NB4 (cell line): ENCODE results near the gene VIPR2.

Experiments
- DNase-seq: peaks from one replicate; pipeline ENCODE4 v3.0.0; 2010; ENCODE audit warnings: low read depth
- H3K4me3 ChIP-seq: one replicate; pipeline ENCODE4 v1.5.1; 2011; ENCODE audit warnings: mild to moderate bottlenecking, low read depth, low read length, moderate library complexity
- MAX ChIP-seq: IDR thresholded peaks from 2 replicates; pipeline ENCODE4 v1.6.1; 2011; ENCODE audit warnings: low read depth, low read length
- MYC ChIP-seq: IDR thresholded peaks from 2 replicates; pipeline ENCODE4 v1.6.1; 2011; ENCODE audit warnings: low read depth, low read length
- POLR2A ChIP-seq: IDR thresholded peaks from 2 replicates; pipeline ENCODE4 v1.6.1; 2011; ENCODE audit warnings: mild to moderate bottlenecking; ENCODE audit not compliant: insufficient read length; ENCODE audit errors: extremely low read depth
- TF ChIP-seq, protein P1 (sequence below): IDR thresholded peaks from one replicate; pipeline ENCODE4 v1.5.1; 2012; ENCODE audit warnings: low read depth, low read length

VIPR2 gene

DNA sequence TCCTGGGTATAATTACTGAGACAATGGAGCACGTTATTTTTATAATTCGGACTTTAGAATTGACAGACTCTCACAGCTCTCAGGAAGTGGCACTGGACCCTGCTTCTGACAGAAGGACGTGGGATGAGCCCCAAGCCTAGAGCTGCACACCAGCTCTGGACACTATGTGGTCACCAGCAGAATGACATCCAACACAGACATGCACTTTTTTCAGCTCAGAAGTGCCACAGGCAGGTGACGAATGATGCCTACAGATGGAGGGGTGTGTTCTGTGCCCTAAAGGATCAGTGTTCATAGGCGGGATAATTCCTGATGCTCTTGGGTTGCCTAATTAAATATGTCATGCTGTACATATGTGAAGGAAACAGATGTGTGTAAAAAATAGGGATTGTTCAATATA, 87.9 kb downstream of the VIPR2 start:
- no peak for DNase-seq
- H3K4me3 ChIP-seq = no peak overlapping the region
- no peak for TF ChIP-seq POLR2A
- no peak for TF ChIP-seq MAX
- TF ChIP-seq MYC = no peak
- TF ChIP-seq, protein P1, sequence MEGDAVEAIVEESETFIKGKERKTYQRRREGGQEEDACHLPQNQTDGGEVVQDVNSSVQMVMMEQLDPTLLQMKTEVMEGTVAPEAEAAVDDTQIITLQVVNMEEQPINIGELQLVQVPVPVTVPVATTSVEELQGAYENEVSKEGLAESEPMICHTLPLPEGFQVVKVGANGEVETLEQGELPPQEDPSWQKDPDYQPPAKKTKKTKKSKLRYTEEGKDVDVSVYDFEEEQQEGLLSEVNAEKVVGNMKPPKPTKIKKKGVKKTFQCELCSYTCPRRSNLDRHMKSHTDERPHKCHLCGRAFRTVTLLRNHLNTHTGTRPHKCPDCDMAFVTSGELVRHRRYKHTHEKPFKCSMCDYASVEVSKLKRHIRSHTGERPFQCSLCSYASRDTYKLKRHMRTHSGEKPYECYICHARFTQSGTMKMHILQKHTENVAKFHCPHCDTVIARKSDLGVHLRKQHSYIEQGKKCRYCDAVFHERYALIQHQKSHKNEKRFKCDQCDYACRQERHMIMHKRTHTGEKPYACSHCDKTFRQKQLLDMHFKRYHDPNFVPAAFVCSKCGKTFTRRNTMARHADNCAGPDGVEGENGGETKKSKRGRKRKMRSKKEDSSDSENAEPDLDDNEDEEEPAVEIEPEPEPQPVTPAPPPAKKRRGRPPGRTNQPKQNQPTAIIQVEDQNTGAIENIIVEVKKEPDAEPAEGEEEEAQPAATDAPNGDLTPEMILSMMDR = no peak

DNA sequence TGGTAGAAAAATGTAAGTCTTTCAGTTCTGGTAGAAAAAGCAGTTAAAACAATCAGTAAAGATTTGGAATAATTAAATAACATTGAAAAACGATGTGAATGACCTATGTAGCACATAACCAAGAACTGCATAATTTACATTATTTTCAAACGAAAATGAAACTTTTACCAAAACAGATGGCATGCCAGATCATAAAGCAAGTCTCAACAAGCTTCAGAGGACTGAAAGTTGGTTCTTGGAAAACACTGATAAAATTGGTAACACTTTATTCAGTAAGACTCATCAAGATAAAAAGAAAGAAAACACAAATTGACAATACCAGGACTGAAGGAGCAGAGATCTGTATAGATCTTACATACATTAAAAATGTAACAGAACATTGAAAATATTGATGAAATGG, 92.8 kb downstream of the VIPR2 start:
- H3K4me3 ChIP-seq = no peak overlapping the region
- no peak for DNase-seq
- no peak for TF ChIP-seq MYC
- TF ChIP-seq, protein P1 = no peak
- TF ChIP-seq MAX = no peak
- no peak for TF ChIP-seq POLR2A

- TF ChIP-seq MYC (no peak), MAX (no peak), POLR2A (no peak)
- TF ChIP-seq, protein P1 = no peak
- H3K4me3 ChIP-seq = no peak overlapping the region
- no peak for DNase-seq
Measured at GRCh38 chr7:159050704-159051103, 94.0 kb downstream of the VIPR2 start.

DNA sequence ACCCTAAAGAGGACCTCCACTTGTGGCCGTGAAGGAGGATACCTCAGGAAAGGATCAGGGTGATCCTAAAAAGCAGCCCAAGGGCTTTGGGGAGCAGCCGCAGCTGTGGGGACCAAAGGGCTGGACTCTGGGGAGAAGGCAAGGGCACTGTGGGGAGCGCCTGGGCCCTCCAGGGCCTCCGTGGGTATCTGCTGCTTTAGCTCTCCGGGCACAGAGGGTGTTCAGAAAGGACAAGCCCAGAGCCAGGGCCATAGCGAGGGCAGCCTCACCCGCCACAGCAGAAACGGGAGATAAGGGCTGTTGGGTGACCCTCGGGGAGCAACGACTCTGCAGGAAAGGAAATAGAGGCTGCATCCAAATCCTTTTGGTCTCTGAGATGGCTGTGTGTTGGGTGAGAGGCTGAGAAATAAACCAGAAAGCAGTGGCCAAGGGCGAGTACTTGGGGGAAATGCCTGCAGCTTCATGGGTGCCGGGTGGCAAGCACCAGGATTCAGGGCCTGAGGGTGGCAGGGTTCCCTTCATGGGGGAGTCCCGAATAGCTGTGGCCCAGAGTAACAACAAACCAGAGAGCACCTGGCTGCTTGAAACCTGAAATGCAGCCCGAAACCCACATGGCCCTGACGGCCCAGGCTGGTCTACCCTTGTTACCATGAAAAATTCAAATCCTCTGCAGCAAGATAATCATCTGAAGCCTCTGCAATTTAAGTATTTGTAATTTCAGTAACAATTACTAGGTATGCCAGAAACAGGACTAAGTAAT, 95.2 kb downstream of the VIPR2 start:
- TF ChIP-seq, protein P1 = no peak
- TF ChIP-seq MYC = no peak
- TF ChIP-seq POLR2A = no peak
- no peak for TF ChIP-seq MAX
- H3K4me3 ChIP-seq = no peak overlapping the region
- no peak for DNase-seq

- H3K4me3 ChIP-seq = no peak overlapping the region
- TF ChIP-seq, protein P1 = no peak
- TF ChIP-seq POLR2A (no peak), MYC (no peak), MAX (no peak)
Measured at GRCh38 chr7:159048656-159049055, 96.0 kb downstream of the VIPR2 start.

More at GRCh38 chr7:159048656-159049055, 96.0 kb downstream of the VIPR2 start:
- no peak for DNase-seq
